22Rv1 (cell line): ENCODE data around the gene ACAN.

Experiments used
- H3K27ac ChIP-seq: fragments of 450-650 bp; 2 replicates; pipeline ENCODE4 v1.5.1; 2017
- CTCF ChIP-seq: fragments of 450-650 bp; IDR thresholded peaks from 2 replicates; pipeline ENCODE4 v1.5.1; 2017; ENCODE audit warnings: mild to moderate bottlenecking
- ZFX ChIP-seq: fragments of 450-650 bp; IDR thresholded peaks from 2 replicates; pipeline ENCODE4 v1.6.1; 2017; ENCODE audit warnings: antibody characterized with exemption, borderline replicate concordance

Gene ACAN

DNA sequence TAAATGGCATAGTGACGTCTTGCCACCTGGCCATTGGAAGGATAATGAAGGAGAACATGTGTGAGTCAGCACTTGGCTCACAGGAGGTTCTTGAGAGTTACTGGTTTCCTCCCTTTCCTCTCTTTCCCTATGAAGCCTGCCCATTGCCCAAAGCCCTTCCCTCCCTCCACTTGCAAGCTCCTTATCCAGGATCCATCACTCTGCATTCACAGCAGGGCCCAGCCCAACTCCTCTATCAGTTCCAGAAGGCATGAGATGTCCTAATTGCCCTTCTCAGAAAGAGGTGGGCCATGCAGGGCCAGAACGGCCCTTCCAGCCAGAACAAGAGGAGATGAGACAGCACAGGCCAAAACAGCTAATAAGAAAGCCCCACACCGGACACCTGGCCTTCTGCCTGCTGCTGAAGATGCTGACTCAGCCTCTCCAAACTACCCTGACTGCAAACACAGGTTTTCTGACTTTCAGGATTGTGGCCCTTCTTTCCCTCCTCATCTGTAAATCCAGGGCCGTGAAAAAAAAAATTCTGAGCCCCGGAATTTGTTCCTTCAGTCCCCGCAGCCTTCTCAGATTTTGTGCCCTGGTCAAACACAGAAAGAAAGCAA lies 62.4 kb downstream of the ACAN start:
- no peak for TF ChIP-seq ZFX
- TF ChIP-seq CTCF, result no peak
- no peak overlapping the region for H3K27ac ChIP-seq

GRCh38 chr15:88866295-88866881 lies 63.2 kb downstream of the ACAN start:
- no peak for TF ChIP-seq ZFX
- TF ChIP-seq CTCF, result no peak
- H3K27ac ChIP-seq, result no peak overlapping the region

- no peak for TF ChIP-seq ZFX
- no peak for TF ChIP-seq CTCF
- no peak overlapping the region for H3K27ac ChIP-seq
These were observed 68.1 kb downstream of the ACAN start for GRCh38 chr15:88871313-88871712.

DNA sequence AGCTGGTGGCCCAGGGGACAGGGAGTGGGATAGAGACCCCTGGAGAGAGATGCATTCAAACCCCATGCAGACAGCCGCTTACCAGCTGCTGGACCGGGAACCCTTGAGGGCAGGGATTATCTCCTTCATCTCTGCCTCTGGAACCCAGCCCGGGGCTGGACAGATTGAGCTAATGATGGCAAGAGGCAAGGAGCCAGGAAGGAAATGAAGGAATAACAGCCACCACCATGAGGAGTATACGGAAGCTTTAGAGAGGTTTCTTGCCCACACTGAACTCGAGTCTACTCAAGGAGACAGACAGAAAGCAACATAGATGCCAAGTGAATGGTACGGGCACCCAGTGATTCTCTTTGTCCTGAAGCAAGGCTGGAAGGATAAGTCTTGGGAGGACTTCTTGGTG lies 68.9 kb downstream of the ACAN start:
- TF ChIP-seq CTCF, result no peak
- no peak for TF ChIP-seq ZFX
- no peak overlapping the region for H3K27ac ChIP-seq

GRCh38 chr15:88872706-88873105 lies 69.5 kb downstream of the ACAN start:
- no peak overlapping the region for H3K27ac ChIP-seq
- TF ChIP-seq CTCF (no peak), ZFX (no peak)

DNA sequence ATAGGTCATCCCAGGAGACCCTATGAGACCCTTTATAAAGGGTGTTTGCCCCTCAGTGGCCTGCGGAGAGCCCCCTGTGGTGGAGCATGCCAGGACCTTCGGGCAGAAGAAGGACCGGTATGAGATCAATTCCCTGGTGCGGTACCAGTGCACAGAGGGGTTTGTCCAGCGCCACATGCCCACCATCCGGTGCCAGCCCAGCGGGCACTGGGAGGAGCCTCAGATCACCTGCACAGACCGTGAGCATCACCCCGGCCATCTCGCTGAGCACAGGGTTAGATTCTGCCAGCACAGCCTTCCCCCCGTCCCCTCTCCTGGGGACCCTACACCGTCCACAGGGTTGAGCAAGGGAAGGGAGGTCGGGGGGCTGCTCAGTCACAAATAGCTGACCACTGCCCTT lies 70.5 kb downstream of the ACAN start:
- TF ChIP-seq CTCF (no peak), ZFX (no peak)
- no peak overlapping the region for H3K27ac ChIP-seq

- no peak for TF ChIP-seq CTCF
- no peak for TF ChIP-seq ZFX
- no peak overlapping the region for H3K27ac ChIP-seq
These were observed 71.0 kb downstream of the ACAN start for GRCh38 chr15:88874275-88874674.
